Measurements from ENCODE around the gene FOXJ3.

Gene FOXJ3

GRCh38 chr1:42335050-42335808, at the start of gene FOXJ3:
Gene FOXJ3 (minus strand): TSS chr1:42335235. CDS start chr1:42311093, 24,142 bp downstream.
- peak; percentile 92 for DNase-seq

DNA sequence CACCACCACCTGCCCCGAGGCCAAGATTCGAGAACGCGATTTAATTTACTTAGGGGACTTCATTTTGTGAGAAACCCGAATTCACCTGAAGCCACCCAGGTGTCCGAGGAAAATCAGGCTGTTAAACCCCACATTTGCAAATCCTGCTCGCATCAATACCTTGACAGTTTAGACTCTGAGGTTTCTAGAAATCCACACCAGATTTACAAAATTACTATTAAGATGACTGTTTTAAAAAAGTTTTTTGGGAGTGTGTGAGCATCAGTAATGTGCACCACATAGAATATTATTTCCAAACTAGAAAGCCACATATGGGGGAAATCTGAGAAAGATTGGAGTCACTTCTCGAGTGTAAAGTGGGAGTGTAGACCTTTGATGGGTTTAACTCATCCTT, 46.2 kb upstream of the FOXJ3 start:
- DNase-seq, result no peak

DNA sequence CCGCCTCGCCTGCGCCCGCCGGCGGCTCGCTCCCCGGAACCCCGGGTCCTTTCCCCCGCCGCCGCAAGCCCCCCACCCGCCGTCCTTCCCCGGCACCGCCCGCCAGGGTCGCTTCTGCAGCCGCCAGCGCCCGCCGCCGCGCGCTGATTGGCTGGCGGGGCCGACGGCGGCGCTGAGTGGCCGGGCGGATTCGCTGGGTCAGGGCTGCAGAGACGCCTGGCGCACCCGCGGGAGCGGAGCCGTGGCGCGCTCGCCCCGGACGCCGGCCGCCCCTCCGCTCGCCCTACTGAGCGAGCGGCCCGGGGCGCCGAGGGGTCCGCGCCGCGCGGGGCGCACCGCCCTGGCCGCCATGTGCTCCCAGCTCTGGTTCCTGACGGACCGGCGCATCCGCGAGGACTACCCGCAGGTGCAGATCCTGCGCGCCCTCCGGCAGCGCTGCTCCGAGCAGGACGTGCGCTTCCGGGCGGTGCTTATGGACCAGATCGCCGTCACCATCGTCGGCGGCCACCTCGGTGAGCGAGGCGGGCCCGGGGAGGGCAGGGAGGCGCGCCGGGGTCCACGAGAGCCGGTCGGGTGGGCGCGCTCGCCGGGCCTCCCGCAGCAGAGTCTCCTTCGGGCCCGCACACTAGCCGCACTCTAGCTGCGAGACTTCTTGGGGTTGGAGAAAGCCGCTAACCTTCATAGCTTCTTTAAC, 45.7 kb upstream of the FOXJ3 start, which contains the start of gene RIMKLA:
Gene RIMKLA, plus strand, starts transcription at position 207 of the 694 bp plus-strand sequence. Its CDS starts 143 bp downstream, at position 350.
- peak; percentile 39 for DNase-seq

DNA sequence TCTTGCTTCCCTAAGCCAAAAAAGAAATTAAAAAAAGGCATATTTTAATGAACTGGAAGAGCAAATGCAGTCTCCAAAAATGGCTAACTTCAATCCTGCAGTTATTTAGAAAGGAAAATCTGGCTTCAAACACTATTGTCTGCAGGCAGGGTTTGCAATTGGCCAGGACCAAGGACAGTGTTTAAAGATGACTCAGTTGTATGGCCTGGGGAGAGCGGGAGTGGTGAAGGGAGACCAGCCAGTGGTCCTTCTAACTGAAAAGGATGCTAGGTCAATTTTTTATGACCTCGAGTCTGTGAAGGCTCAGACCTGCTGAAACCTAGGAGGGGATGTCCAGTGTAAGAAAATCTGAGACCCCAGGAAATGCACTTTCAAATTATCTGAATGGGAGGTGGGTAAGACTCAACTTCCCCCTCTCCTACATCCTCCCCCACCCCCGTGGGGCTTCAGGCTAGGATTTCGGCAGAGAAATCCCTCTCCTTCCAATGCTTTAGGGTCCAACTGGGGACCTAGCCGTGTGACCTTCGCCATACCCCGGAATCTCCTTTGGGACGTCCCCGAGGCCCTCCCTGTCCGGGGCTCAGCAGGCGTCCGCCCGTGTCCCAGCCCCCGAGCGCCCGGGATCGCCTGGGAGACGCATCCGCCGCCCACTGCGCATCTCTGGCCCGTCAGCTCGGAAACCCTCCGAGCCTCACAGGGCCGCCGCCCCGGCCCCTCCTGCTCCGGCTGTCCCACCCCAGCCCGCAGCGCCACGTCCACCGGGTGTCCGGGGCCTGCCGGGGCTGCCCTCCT, 45.0 kb upstream of the FOXJ3 start:
- DNase-seq, result no peak

- no peak for DNase-seq
Measured at GRCh38 chr1:42372796-42373195, 37.8 kb upstream of the FOXJ3 start.

DNA sequence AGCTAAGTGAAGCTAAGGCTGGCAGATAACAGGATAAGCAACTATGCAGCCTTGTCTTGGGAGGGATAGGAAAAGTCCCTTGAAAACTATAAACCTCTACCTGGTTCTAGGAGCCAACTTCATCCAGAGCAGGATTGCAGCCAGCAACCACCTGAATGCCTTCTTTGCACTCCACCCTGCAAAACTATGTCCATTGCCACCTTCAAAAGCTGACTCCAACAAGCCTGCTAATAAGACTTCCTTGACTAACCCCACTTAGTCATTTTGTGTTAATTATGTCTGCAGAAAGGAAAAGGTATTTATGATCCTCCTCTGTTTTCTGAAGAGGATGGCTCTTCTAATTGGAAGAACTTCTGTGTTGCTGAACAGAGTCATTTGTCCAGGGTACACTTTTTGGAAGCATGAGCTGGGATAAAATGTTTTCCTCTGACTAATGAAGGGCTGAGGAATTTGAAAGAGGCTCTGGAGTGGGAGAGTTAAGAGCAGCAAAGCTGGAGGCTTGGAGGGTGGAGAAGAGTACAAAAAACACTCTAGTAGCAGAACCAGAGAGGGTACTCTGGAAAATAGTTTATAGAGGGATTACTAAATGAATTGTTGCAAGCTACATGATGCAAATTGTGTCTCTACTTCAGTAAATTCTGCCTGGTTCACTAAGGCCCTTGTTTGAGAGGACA, 36.0 kb upstream of the FOXJ3 start:
- DNase-seq, result no peak

GRCh38 chr1:42369471-42369870, 34.4 kb upstream of the FOXJ3 start:
- no peak for DNase-seq

DNA sequence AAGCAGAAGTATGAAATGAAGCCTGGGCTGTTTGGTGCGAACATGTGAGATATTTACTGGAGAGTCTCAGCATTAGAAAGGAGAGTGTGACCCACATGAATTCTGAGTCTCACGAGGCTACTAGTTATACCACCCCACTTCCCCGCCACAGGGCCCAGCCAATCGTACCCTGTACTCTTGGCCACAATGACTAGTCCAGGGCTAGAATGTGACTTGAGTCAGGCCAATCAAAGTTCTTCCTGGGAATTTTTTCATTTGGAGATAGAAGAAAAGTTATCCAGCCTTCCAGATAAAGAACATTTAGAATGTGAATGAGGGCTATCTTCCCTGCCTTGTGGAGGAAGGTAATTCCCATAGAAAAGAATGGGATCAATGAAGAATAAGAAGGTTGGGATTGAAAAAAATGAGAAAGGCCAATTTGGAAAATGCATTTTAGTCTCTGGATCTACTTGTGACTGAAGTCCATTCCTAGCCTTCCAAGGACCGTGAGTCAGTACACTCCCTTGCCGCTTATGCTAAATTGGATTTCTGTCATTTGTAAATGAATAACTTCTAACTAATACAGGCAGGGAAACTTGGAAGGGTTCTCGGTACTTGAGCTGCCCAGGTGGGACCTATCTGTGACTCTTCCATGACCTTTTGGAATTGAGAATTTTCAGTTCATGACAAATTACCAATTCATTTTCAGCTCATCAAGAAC, 33.2 kb upstream of the FOXJ3 start:
- no peak for DNase-seq

DNA sequence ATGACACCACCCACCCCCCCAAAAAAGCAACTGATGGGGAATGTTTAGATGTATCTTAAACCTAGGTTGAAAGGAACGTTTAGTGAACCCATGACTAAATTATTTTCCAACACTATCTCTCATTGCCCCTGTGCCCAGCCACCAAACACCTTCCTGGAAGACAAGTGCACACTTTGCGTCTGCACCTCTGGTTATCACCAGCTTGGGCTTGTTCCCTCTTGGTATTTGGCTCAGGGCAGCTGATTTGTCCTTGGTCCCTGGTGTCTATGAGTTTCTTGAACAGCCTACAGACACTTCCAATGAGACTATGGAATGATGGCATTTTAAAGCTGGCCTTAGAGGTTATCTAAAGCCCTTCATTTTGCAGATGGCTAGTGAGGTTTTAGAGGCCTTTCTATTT, 30.1 kb upstream of the FOXJ3 start:
- DNase-seq, result no peak

- DNase-seq, result no peak
Measured at GRCh38 chr1:42364542-42364941, 29.5 kb upstream of the FOXJ3 start.

DNA sequence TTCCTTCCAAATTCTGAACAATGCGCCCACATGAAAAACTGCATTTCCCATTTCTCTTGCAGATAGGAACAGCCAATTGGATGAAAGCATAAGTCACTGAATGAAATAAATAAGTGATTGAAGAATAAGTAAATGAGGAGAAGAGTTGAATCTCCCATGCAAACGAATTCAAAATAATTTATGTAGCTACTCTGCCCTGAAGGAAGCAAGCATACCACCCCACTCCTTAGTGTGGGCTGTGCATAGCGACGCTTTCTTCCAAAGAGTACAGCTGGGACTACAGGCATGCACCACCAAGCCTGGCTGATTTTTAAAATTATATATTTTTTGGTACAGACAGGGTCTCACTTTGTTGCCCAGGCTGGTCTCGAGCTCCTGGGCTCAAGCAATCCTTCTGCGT, 29.1 kb upstream of the FOXJ3 start:
- no peak for DNase-seq

GRCh38 chr1:42359466-42359865, 24.4 kb upstream of the FOXJ3 start:
- DNase-seq, result no peak

- no peak for DNase-seq
Measured at GRCh38 chr1:42358791-42359190, 23.8 kb upstream of the FOXJ3 start.

GRCh38 chr1:42350086-42350485, 15.1 kb upstream of the FOXJ3 start:
- no peak for DNase-seq

DNA sequence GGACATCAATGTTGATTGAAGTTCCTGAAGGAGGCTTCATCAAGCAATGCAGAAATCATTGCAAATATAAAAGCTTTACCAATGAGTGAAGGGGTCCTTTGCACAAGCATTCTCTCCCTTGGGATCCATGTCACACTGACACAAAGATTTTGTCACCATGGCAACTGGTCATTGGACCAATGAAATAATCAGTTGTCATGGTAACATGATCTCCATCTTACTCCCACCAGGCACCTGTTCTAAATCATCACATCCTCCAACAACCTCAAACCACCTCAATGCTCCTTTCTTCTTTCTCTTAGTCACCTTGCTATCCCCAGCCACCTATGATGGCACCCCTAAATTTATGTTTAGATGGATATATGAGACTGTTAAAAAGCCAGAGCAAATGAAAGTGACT, 13.5 kb upstream of the FOXJ3 start:
- DNase-seq, result no peak

DNA sequence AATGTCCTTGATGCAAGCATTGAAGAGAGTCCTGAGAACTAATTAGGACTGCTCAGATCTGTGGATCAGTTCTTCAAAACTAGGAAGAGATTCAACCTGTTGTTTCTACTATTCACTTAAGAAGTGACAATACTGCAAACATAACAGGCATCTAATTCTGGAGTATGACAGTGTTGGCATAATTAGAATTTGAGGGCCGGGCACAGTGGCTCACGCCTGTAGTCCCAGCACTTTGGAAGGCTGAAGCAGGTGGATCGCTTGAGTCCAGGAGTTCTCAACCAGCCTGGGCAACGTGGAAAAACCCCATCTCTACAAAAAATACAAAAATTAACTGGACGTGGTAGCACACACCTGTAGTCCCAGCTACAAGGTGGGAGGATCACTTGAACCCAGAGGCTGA, 8.0 kb upstream of the FOXJ3 start:
- DNase-seq, result no peak

GRCh38 chr1:42340901-42341300, 5.9 kb upstream of the FOXJ3 start:
- no peak for DNase-seq

GRCh38 chr1:42340093-42340492, 5.1 kb upstream of the FOXJ3 start:
- DNase-seq, result no peak

GRCh38 chr1:42336978-42337377, 1.9 kb upstream of the FOXJ3 start:
- no peak for DNase-seq

DNA sequence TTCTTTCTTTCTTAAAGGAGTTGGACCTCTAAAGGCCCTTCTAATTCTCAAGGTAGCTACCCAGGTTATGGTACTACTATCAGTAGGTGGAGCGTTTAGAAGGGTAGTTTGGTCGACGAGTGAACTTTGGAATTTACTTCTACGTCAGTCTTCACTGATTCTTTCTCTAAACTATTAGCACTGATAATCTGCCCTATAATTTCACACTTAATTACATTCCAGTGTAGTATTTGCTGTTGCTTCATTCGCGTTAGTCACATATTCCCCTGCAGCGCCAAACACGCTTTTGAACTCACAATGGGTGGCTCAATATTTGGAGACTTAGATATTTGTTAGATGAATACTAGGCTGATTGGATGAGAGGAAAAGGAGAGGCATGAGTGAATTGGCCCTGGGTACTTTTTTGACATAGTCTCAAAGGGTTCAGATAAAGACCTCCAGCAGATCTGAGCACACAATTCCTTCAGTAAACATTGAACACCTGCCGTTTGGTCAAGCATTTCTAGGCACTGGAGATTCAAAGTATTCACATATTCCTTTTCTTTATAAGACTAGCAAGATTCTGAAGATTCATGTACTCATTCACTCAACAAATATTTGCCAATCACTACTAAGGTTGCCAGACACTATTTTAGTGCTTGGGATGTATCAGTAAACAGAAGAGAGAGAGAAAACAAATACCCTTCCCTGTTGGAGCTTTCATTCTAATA, 929 bp upstream of the FOXJ3 start:
- no peak for DNase-seq

DNA sequence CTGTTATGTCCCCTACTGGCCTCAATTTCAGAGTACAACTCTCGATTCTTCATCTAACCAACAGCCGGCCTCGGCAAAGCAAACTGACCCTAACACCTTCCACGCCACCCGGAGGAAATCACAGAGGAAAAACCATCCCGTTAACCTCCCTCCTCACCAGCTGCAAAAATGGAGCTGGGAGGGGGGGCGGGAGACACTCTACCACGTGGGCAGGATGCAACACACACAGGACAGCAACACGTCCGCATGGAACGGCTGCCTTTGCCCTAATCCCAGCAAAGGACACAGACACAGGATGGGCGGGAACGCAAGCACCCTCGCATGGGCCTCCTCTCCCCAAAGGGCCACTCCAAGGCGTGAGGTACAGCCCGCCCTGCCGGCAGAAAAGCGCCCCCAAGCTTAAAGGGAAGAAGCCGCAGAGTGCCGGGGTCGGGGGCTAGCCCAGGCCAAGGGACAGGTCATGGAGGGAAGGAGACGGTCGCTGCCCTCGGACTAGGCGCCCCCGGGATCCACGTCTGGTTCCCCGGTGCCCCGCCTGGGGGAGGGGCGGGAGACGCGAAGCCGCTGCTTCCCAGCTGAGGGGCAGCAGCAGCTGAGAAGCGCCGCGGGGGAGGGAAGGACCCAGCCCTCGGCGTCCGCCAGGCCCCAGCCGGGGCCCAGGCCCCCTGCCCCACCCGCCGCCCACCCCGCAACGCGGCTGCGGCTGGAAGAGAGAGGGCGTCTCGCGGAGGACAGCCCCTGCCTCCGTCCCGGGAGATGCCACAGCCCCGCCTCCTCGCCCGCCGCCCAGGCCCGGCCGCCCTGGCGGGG, 590 bp downstream of the FOXJ3 start:
- peak; percentile 30 for DNase-seq
